Keratinocyte (primary cell): ENCODE data around the gene HSF2. TPM values are rescaled to one million over a fixed set of nuclear protein-coding genes. Genes with fewer than 3 reads are reported as not detected.

Source experiments
- DNase-seq: peaks from one replicate; pipeline ENCODE4 v3.0.0-alpha.2; 2011; ENCODE audit warnings: low read depth, missing footprints, low spot score
- FAIRE-seq: peaks from 2 replicates; lab custom pipeline; 2011; peaks lifted over from hg19 to GRCh38; lab: Jason Lieb, UNC
- H2AFZ ChIP-seq: 2 replicates; pipeline ENCODE4 v1.6.0; 2012; ENCODE audit warnings: low read length, control low read depth, inconsistent platforms; ENCODE audit not compliant: control insufficient read depth
- H3K27ac ChIP-seq: 2 replicates; pipeline ENCODE4 v1.5.1; 2011; ENCODE audit warnings: low read length; ENCODE audit not compliant: control insufficient read depth, insufficient read depth
- H3K27me3 ChIP-seq: 3 replicates; pipeline ENCODE4 v1.6.0; 2011; ENCODE audit warnings: low read length; ENCODE audit not compliant: control insufficient read depth, insufficient read depth; ENCODE audit errors: extremely low read depth
- H3K36me3 ChIP-seq, 2 experiments: 2 replicates in 1 of 2; 3 replicates in 1 of 2; pipeline ENCODE4 v1.5.1; 2011; ENCODE audit warnings: low read length in 2 of 2, mild to moderate bottlenecking in 1 of 2; ENCODE audit not compliant: control insufficient read depth in 2 of 2, insufficient read depth in 2 of 2; ENCODE audit errors: extremely low read depth in 1 of 2
- H3K4me1 ChIP-seq: 3 replicates; pipeline ENCODE4 v1.5.1; 2011; ENCODE audit warnings: low read length; ENCODE audit not compliant: control insufficient read depth, insufficient read depth; ENCODE audit errors: extremely low read depth
- H3K4me2 ChIP-seq: 3 replicates; pipeline ENCODE4 v1.6.0; 2011; ENCODE audit warnings: low read depth, low read length; ENCODE audit not compliant: control insufficient read depth, insufficient read depth; ENCODE audit errors: extremely low read depth
- H3K4me3 ChIP-seq, 3 experiments: fragments of 200-600 bp in 1 of 3; sonication (generic) in 1 of 3; 2 replicates in 2 of 3; 3 replicates in 1 of 3; pipeline ENCODE4 v1.5.1; 2011 to 2016; ENCODE audit warnings: low read length in 3 of 3, mild to moderate bottlenecking in 3 of 3, control low read depth in 2 of 3, inconsistent platforms in 1 of 3, low read depth in 1 of 3, mixed read lengths in 1 of 3, mixed run types in 1 of 3, moderate library complexity in 1 of 3; ENCODE audit not compliant: control insufficient read depth in 2 of 3, insufficient read depth in 2 of 3; ENCODE audit errors: extremely low read depth in 1 of 3
- H3K79me2 ChIP-seq: 2 replicates; pipeline ENCODE4 v1.6.0; 2012; ENCODE audit warnings: low read length; ENCODE audit not compliant: control insufficient read depth, insufficient read depth
- H3K9ac ChIP-seq: 3 replicates; pipeline ENCODE4 v1.6.0; 2011; ENCODE audit warnings: low read length; ENCODE audit not compliant: control insufficient read depth, insufficient read depth; ENCODE audit errors: extremely low read depth
- H3K9me1 ChIP-seq: 3 replicates; pipeline ENCODE4 v1.6.0; 2011; ENCODE audit warnings: low read length; ENCODE audit not compliant: control insufficient read depth, insufficient read depth; ENCODE audit errors: extremely low read depth
- H3K9me3 ChIP-seq: 2 replicates; pipeline ENCODE4 v1.5.1; 2012; ENCODE audit warnings: low read depth, low read length; ENCODE audit not compliant: control insufficient read depth
- H4K20me1 ChIP-seq: 3 replicates; pipeline ENCODE4 v1.6.0; 2011; ENCODE audit warnings: low read length; ENCODE audit not compliant: control insufficient read depth, insufficient read depth; ENCODE audit errors: extremely low read depth
- CTCF ChIP-seq, 3 experiments: IDR thresholded peaks in 1 of 3; conservative IDR thresholded peaks in 1 of 3; optimal IDR thresholded peaks in 1 of 3; 2 replicates in 2 of 3; 3 replicates in 1 of 3; pipeline versions ENCODE3 to v1.5.1; 2011; ENCODE audit warnings: low read length in 3 of 3, mild to moderate bottlenecking in 3 of 3, moderate library complexity in 2 of 3, control low read depth in 1 of 3, inconsistent platforms in 1 of 3; ENCODE audit not compliant: insufficient read depth in 2 of 3; ENCODE audit errors: extremely low read depth in 1 of 3
- EZH2 ChIP-seq: IDR thresholded peaks from one replicate; pipeline ENCODE4 v1.6.1; 2012; ENCODE audit warnings: inconsistent platforms, mild to moderate bottlenecking, low read length, moderate library complexity
- dilution Hi-C: fragments of 300-500 bp; cut with MboI; formaldehyde crosslinking; loops from one replicate; pipeline ENCODE4 v1.7.0; 2020; ENCODE audit warnings: low sequenced_read_pairs; ENCODE audit not compliant: extremely low pct_ligation_motif_present
- polyA plus RNA-seq, 5 experiments: library from polyadenylated mRNA; depleted of rRNA in 3 of 5; stranded (reverse) in 3 of 5; stranded (forward) in 1 of 5; unstranded in 1 of 5; fragments of >200 nt; gene quantifications; 1 replicate in 1 of 5; 2 replicates in 3 of 5; 3 replicates in 1 of 5; pipeline versions ENCODE4 v1.2.1 to v1.2.3, GENCODE V29; 2011 to 2012; ENCODE audit warnings: missing spikeins in 2 of 5, low read depth in 1 of 5, low replicate concordance in 1 of 5

The HSF2 gene
- polyA plus RNA-seq, 1 donor (not counting 4 experiments of a cell fraction or from before 2014, with no cell fraction given): 22.5 TPM

- dilution Hi-C loops: no loop called here
- no peaks in the 10 kb centered on the region for H3K9me1 ChIP-seq
- no peaks in the 10 kb centered on the region for H3K4me1 ChIP-seq
- no peaks in the 10 kb centered on the region for H3K36me3 ChIP-seq
- no peak overlapping the region for H2AFZ ChIP-seq
- no peak overlapping the region for H3K4me2 ChIP-seq
- peaks cover 47% of the 10 kb centered on the region for H3K79me2 ChIP-seq
- H3K27me3 ChIP-seq: no peaks in the 10 kb centered on the region
- TF ChIP-seq CTCF (optimal IDR thresholded peaks at IDR 0.05 in 1 of 3, IDR thresholded peaks at IDR 0.05 in 1 of 3, conservative IDR thresholded peaks at IDR 0.05 in 1 of 3; ENCODE audit: extremely low read depth in 1 of 3, insufficient read depth in 2 of 3, low read length in 3 of 3) (no peak), EZH2 (no peak)
- no peaks in the 10 kb centered on the region for H4K20me1 ChIP-seq
- H3K4me3 ChIP-seq: no peak overlapping the region
- H3K27ac ChIP-seq: no peak overlapping the region
- FAIRE-seq (no peak), DNase-seq (no peak)
- H3K9me3 ChIP-seq: no peaks in the 10 kb centered on the region
- no peak overlapping the region for H3K9ac ChIP-seq
These were observed 5.0 kb downstream of the HSF2 start for GRCh38 chr6:122404444-122404843.

GRCh38 chr6:122405417-122405816 lies 6.0 kb downstream of the HSF2 start:
- H3K36me3 ChIP-seq: no peaks in the 10 kb centered on the region
- H3K27me3 ChIP-seq: no peaks in the 10 kb centered on the region
- H3K9ac ChIP-seq: no peak overlapping the region
- no peak overlapping the region for H3K4me2 ChIP-seq
- dilution Hi-C loops: no loop called here
- no peak overlapping the region for H3K4me3 ChIP-seq
- H3K9me1 ChIP-seq: no peaks in the 10 kb centered on the region
- DNase-seq (no peak), FAIRE-seq (no peak)
- no peaks in the 10 kb centered on the region for H3K4me1 ChIP-seq
- TF ChIP-seq EZH2 (no peak), CTCF (optimal IDR thresholded peaks at IDR 0.05 in 1 of 3, IDR thresholded peaks at IDR 0.05 in 1 of 3, conservative IDR thresholded peaks at IDR 0.05 in 1 of 3; ENCODE audit: extremely low read depth in 1 of 3, insufficient read depth in 2 of 3, low read length in 3 of 3) (peak in 2 of 3 experiments; percentile 30 to 44)
- H3K79me2 ChIP-seq: peaks cover 44% of the 10 kb centered on the region
- H4K20me1 ChIP-seq: no peaks in the 10 kb centered on the region
- no peak overlapping the region for H2AFZ ChIP-seq
- H3K9me3 ChIP-seq: no peaks in the 10 kb centered on the region
- H3K27ac ChIP-seq: no peak overlapping the region
